ENCODE measurements around the gene PGBD5.
"Not testable (repeated sequence)": the region's sequence is repeated elsewhere in the genome, so short reads cannot be mapped to it uniquely, and the experiment has no call there.

The PGBD5 gene

DNA sequence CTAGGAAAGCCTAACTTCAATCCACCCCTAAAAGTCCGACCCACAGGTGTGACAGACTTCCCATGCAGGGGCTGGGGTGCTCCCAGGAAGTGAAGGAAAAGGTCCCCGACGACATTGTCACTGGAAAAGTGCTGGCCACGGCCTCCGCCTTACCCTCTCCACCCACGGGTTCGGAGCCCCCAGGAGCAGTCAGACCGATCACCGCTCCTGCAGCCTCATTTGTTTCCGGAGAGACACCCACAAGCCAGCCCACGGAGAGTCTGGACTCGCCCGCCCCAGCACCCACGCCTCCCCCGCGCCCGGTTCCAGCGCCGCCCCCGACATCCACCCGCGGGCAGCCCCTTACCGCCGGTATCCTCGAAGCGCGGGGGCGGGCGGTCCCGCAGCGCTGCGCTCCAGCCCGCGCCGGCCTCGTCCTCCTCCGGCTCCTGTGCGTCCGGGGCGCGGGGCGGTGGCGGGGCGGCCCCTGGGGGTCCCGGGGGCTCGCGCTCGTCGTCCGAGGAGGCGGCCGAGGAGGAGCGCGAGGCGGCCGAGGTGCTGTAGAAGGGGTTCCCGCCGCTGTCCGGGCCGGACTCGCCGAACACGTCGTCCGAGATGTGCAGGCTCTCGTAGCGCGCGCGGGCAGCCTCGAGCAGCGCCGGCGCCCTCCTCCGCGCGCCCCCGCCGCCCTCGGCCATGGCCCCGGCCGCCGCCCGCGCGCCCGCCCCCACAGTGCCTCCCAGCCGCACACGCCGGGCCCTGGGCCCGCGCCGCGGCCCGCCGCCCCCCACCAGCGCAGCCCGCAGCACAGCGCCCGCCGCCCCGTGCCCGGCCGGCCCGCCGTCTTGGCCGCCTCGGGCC is 660 bp downstream of the PGBD5 start:
- H3K4me3 ChIP-seq (ENCODE audit: control insufficient read depth, low read depth, low read length): peak overlapping the region; percentile 7
- DNase-seq (ENCODE audit: low read depth): no peak
- TF ChIP-seq CTCF (IDR thresholded peaks at IDR 0.05; ENCODE audit: control insufficient read depth, insufficient read depth, low read depth, low read length, missing control alignments): no peak

- no peak for TF ChIP-seq CTCF (IDR thresholded peaks at IDR 0.05; ENCODE audit: control insufficient read depth, insufficient read depth, low read depth, low read length, missing control alignments)
- no peak overlapping the region for H3K4me3 ChIP-seq (ENCODE audit: control insufficient read depth, low read depth, low read length)
- DNase-seq (ENCODE audit: low read depth): no peak
These were observed 1.5 kb downstream of the PGBD5 start for GRCh38 chr1:230424391-230425251.

DNA sequence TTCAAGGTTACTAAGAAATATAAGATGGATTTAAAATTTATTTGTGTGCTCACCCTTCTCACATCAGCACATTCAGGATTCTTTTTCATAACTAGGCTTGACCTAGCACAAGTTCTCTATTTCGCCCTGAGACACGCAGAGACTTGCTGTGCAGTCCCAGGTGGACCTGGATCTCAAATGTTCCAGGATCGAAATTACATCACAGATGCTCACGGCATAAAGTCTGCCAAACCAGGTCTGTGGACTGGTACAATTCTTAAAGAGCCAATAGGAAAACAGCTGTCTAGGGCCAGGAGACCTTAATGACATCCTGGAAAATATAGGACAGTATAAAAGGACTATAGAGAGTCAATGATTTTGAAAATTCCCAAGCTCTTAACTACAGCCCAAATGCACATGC is 2.2 kb downstream of the PGBD5 start:
- H3K4me3 ChIP-seq (ENCODE audit: control insufficient read depth, low read depth, low read length): no peak overlapping the region
- DNase-seq (ENCODE audit: low read depth): no peak

GRCh38 chr1:230423261-230423660 is 2.9 kb downstream of the PGBD5 start:
- no peak overlapping the region for H3K4me3 ChIP-seq (ENCODE audit: control insufficient read depth, low read depth, low read length)
- no peak for TF ChIP-seq CTCF (IDR thresholded peaks at IDR 0.05; ENCODE audit: control insufficient read depth, insufficient read depth, low read depth, low read length, missing control alignments)
- DNase-seq (ENCODE audit: low read depth): no peak

More for the DNA sequence above, 2.2 kb downstream of the PGBD5 start:
- no peak for TF ChIP-seq CTCF (IDR thresholded peaks at IDR 0.05; ENCODE audit: control insufficient read depth, insufficient read depth, low read depth, low read length, missing control alignments)

GRCh38 chr1:230422221-230422981 is 3.7 kb downstream of the PGBD5 start:
- no peak for TF ChIP-seq CTCF (IDR thresholded peaks at IDR 0.05; ENCODE audit: control insufficient read depth, insufficient read depth, low read depth, low read length, missing control alignments)
- no peak for DNase-seq (ENCODE audit: low read depth)
- no peak overlapping the region for H3K4me3 ChIP-seq (ENCODE audit: control insufficient read depth, low read depth, low read length)

- H3K4me3 ChIP-seq (ENCODE audit: control insufficient read depth, low read depth, low read length): no peak overlapping the region
- no peak for DNase-seq (ENCODE audit: low read depth)
- TF ChIP-seq CTCF (IDR thresholded peaks at IDR 0.05; ENCODE audit: control insufficient read depth, insufficient read depth, low read depth, low read length, missing control alignments): no peak
These were observed 4.7 kb downstream of the PGBD5 start for GRCh38 chr1:230421481-230421880.

GRCh38 chr1:230420372-230420771 is 5.8 kb downstream of the PGBD5 start:
- H3K4me3 ChIP-seq (ENCODE audit: control insufficient read depth, low read depth, low read length); DNase-seq (ENCODE audit: low read depth): not testable (repeated sequence)

All from AG09309 (cell line).